Measurements from ENCODE around the gene MRPL33.

- TF ChIP-seq YY1 (IDR thresholded peaks at IDR 0.05; ENCODE audit: insufficient read depth, insufficient read length), result no peak
- no peak for TF ChIP-seq SUZ12 (IDR thresholded peaks at IDR 0.05; ENCODE audit: extremely low read depth, insufficient read depth, insufficient read length)
- no peak for TF ChIP-seq ZNF274 (IDR thresholded peaks at IDR 0.05; ENCODE audit: low read depth, low read length)
These were observed 17.4 kb upstream of the MRPL33 start for GRCh38 chr2:27754138-27754588.

Data from NT2/D1 (cell line).